ENCODE results near the gene SMARCA4.
A peak's percentile ranks its signal among the peaks of the same experiment; 100 is the strongest.

SMARCA4 gene

DNA sequence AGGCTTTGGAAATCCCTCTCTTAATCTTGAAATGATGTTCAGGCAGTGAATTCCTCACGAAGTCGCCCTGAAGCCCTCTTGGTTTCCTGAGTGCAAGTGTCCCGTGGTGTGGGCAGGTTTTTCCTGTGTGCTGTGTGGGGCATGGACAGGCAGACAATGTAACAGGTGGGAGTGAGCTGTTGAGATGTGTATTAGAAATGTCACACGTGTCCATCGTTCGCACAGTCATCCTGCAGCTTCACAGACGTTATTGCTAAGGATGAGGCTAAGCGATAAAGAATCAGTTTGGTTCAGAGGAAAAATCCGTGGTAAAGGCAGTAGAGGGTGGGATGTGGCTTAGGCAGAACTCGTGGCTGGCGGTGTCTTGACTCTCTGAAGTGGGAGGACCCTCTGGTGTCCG lies 51.7 kb downstream of the SMARCA4 start:
- H3K36me3 ChIP-seq (ENCODE audit: control insufficient read depth in 2 of 2, insufficient read depth in 1 of 2, low read length in 2 of 2): peaks cover 26 to 94% of the 10 kb centered on the region in 2 experiments; a peak in 2 of 3 replicates
- H3K4me3 ChIP-seq (ENCODE audit: low read depth, low read length): no peak overlapping the region
- ChIA-PET CTCF (interaction anchor here (0.7 to 1.2 kb wide), 4 partner anchors 8 to 136 kb away, joined by 3 to 7 read pairs (median 4); no protein-coding TSS in a partner anchor), POLR2A (no interaction called here)
- H3K27ac ChIP-seq (ENCODE audit: extremely low read depth, low read depth, low read length): no peak overlapping the region
- H3K4me1 ChIP-seq (ENCODE audit: control insufficient read depth, insufficient read depth, low read length): no peaks in the 10 kb centered on the region
- no peak for TF ChIP-seq ZNF501 (tag by site-specific recombination; IDR thresholded peaks at IDR 0.05)
- TF ChIP-seq ZNF335 (tag by site-specific recombination; conservative IDR thresholded peaks at IDR 0.05): no peak
- no peak for TF ChIP-seq HOXA7 (CRISPR knock-in tag; IDR thresholded peaks at IDR 0.05; ENCODE audit: borderline replicate concordance)
- TF ChIP-seq SCRT2 (tag by site-specific recombination; IDR thresholded peaks at IDR 0.05): peak; percentile 84
- TF ChIP-seq ZNF248 (tag by site-specific recombination; IDR thresholded peaks at IDR 0.05): no peak
- no peak for TF ChIP-seq ZNF433 (tag by site-specific recombination; IDR thresholded peaks at IDR 0.05; ENCODE audit: low read depth)
- no peaks in the 10 kb centered on the region for H3K9me3 ChIP-seq (ENCODE audit: control insufficient read depth, insufficient read depth, low read depth, low read length)

- no peak overlapping the region for H3K27ac ChIP-seq (ENCODE audit: extremely low read depth, low read depth, low read length)
- no peak for TF ChIP-seq ZNF239 (tag by site-specific recombination; IDR thresholded peaks at IDR 0.05)
- TF ChIP-seq, protein P1, sequence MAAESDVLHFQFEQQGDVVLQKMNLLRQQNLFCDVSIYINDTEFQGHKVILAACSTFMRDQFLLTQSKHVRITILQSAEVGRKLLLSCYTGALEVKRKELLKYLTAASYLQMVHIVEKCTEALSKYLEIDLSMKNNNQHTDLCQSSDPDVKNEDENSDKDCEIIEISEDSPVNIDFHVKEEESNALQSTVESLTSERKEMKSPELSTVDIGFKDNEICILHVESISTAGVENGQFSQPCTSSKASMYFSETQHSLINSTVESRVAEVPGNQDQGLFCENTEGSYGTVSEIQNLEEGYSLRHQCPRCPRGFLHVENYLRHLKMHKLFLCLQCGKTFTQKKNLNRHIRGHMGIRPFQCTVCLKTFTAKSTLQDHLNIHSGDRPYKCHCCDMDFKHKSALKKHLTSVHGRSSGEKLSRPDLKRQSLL (tag by site-specific recombination; IDR thresholded peaks at IDR 0.05): no peak
- no peak for TF ChIP-seq ZNF549 (tag by site-specific recombination; IDR thresholded peaks at IDR 0.05)
- POLR2A ChIA-PET: no interaction called here
- peaks cover 18 to 95% of the 10 kb centered on the region in 2 experiments; a peak in 2 of 3 replicates for H3K36me3 ChIP-seq (ENCODE audit: control insufficient read depth in 2 of 2, insufficient read depth in 1 of 2, low read length in 2 of 2)
- H3K9me3 ChIP-seq (ENCODE audit: control insufficient read depth, insufficient read depth, low read depth, low read length): no peaks in the 10 kb centered on the region
- no peaks in the 10 kb centered on the region for H3K4me1 ChIP-seq (ENCODE audit: control insufficient read depth, insufficient read depth, low read length)
- CTCF ChIA-PET: no interaction called here
- H3K4me3 ChIP-seq (ENCODE audit: low read depth, low read length): no peak overlapping the region
Measured at GRCh38 chr19:11013771-11014170, 52.9 kb downstream of the SMARCA4 start.

GRCh38 chr19:11014403-11014911 lies 53.6 kb downstream of the SMARCA4 start:
- ChIA-PET CTCF (interaction anchor here (1.3 kb wide), 1 partner anchor 78 kb away, joined by 3 read pairs; no protein-coding TSS in a partner anchor), POLR2A (no interaction called here)
- no peaks in the 10 kb centered on the region for H3K9me3 ChIP-seq (ENCODE audit: control insufficient read depth, insufficient read depth, low read depth, low read length)
- no peak overlapping the region for H3K27ac ChIP-seq (ENCODE audit: extremely low read depth, low read depth, low read length)
- TF ChIP-seq ZNF341 (tag by site-specific recombination; IDR thresholded peaks at IDR 0.05; ENCODE audit: low read depth) (peak; percentile 52; the same call in 1 of the 2 replicates), ZNF23 (tag by site-specific recombination; IDR thresholded peaks at IDR 0.05; ENCODE audit: borderline replicate concordance) (no peak), ZNF398 (tag by site-specific recombination; IDR thresholded peaks at IDR 0.05) (no peak), ZNF785 (tag by site-specific recombination; IDR thresholded peaks at IDR 0.05) (no peak), KLF16 (tag by site-specific recombination; IDR thresholded peaks at IDR 0.05) (no peak)
- TF ChIP-seq, protein P2, sequence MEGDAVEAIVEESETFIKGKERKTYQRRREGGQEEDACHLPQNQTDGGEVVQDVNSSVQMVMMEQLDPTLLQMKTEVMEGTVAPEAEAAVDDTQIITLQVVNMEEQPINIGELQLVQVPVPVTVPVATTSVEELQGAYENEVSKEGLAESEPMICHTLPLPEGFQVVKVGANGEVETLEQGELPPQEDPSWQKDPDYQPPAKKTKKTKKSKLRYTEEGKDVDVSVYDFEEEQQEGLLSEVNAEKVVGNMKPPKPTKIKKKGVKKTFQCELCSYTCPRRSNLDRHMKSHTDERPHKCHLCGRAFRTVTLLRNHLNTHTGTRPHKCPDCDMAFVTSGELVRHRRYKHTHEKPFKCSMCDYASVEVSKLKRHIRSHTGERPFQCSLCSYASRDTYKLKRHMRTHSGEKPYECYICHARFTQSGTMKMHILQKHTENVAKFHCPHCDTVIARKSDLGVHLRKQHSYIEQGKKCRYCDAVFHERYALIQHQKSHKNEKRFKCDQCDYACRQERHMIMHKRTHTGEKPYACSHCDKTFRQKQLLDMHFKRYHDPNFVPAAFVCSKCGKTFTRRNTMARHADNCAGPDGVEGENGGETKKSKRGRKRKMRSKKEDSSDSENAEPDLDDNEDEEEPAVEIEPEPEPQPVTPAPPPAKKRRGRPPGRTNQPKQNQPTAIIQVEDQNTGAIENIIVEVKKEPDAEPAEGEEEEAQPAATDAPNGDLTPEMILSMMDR (tag by site-specific recombination; IDR thresholded peaks at IDR 0.05): 0 out of 2 replicates have a peak, but pooled peaks have one; percentile 17
- TF ChIP-seq, protein P3, sequence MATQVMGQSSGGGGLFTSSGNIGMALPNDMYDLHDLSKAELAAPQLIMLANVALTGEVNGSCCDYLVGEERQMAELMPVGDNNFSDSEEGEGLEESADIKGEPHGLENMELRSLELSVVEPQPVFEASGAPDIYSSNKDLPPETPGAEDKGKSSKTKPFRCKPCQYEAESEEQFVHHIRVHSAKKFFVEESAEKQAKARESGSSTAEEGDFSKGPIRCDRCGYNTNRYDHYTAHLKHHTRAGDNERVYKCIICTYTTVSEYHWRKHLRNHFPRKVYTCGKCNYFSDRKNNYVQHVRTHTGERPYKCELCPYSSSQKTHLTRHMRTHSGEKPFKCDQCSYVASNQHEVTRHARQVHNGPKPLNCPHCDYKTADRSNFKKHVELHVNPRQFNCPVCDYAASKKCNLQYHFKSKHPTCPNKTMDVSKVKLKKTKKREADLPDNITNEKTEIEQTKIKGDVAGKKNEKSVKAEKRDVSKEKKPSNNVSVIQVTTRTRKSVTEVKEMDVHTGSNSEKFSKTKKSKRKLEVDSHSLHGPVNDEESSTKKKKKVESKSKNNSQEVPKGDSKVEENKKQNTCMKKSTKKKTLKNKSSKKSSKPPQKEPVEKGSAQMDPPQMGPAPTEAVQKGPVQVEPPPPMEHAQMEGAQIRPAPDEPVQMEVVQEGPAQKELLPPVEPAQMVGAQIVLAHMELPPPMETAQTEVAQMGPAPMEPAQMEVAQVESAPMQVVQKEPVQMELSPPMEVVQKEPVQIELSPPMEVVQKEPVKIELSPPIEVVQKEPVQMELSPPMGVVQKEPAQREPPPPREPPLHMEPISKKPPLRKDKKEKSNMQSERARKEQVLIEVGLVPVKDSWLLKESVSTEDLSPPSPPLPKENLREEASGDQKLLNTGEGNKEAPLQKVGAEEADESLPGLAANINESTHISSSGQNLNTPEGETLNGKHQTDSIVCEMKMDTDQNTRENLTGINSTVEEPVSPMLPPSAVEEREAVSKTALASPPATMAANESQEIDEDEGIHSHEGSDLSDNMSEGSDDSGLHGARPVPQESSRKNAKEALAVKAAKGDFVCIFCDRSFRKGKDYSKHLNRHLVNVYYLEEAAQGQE (tag by site-specific recombination; IDR thresholded peaks at IDR 0.05): peak; percentile 87
- H3K36me3 ChIP-seq (ENCODE audit: control insufficient read depth in 2 of 2, insufficient read depth in 1 of 2, low read length in 2 of 2): peaks cover 14 to 96% of the 10 kb centered on the region in 2 experiments; a peak in 2 of 3 replicates
- no peak overlapping the region for H3K4me3 ChIP-seq (ENCODE audit: low read depth, low read length)
- H3K4me1 ChIP-seq (ENCODE audit: control insufficient read depth, insufficient read depth, low read length): no peaks in the 10 kb centered on the region

All from HEK293 (cell line).